ENCODE data around the gene ABTB2.

ABTB2 gene

DNA sequence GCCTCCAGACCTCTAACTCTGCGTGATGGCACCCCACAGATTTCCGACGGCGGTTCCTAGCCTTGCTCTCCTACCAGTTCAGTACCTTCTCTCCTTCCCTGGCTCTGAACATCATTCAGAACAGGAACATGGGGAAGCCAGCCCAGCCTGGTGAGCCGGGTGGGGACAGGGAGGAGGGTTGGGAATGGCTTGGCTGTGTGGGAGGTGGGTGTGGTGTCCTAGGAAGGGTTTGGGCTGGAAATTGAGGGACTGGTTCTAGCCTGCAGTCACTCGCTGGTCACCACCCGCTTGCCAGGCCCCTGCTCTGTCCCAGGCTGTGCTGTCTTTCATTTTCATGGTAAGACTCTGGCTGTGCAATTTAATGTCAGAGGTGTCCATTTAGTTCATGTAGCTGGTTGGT, 218.5 kb downstream of the ABTB2 start:
- in situ Hi-C loops (cut with MboI; ENCODE audit: low sequenced_read_pairs) = no loop called here

DNA sequence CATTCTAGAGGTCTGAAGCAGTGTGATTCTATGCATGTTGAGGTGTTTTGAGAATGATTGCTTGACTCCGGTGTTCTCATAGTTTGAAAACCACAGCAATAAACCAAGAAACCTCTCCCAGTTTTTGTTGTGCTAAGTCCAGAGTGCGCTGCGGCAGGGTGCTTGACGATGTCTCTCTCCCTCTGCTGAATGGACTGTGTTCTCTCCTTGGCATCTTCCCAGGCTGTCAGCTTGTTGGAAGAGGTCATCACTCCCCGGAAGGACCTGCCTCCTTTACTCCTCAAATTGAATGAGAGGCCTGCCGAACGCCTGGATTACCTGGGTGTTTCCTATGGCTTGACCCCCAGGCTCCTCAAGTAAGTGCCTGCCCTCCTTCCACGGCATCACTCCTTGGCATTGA, 221.4 kb downstream of the ABTB2 start:
- in situ Hi-C loops (cut with MboI; ENCODE audit: low sequenced_read_pairs) = no loop called here

DNA sequence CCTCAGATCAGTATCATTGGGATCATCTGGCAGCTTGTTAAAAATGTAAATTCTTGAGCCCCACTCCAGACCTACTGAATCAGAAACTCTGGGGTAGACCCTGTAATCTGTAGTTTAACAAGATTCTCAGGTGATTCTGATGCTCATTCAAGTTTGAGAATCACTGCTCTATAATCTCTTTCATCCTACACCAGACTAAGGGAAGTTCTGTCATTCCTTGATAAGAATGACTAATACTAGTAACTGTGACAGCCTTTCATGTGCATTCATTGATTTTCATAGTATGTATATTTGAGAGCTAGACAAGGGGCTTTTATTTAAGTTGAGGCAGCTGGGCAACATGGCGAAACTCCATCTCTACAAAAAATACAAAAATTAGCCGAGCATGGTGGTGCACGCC, 222.4 kb downstream of the ABTB2 start:
- in situ Hi-C loops (cut with MboI; ENCODE audit: low sequenced_read_pairs) = no loop called here

DNA sequence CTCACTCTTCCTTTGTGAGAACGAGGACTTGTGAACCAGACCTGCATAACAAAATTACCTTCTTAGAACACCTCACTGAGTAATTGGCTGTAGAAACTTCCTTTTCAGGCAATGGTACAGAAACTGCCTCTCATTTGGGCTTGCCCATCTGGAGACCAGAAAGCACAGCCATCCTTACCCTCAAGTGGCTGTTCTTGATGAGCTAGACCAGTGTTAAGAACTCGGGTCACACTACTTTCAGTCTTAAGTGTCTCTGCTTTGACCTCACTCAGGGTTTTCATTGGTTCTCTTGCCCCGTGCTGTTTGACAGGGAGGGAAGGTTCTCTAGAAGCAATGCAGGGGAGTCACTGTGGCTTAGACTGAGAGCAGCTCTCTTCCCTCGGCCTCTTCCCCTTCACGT, 223.0 kb downstream of the ABTB2 start:
- in situ Hi-C loops (cut with MboI; ENCODE audit: low sequenced_read_pairs) = no loop called here

DNA sequence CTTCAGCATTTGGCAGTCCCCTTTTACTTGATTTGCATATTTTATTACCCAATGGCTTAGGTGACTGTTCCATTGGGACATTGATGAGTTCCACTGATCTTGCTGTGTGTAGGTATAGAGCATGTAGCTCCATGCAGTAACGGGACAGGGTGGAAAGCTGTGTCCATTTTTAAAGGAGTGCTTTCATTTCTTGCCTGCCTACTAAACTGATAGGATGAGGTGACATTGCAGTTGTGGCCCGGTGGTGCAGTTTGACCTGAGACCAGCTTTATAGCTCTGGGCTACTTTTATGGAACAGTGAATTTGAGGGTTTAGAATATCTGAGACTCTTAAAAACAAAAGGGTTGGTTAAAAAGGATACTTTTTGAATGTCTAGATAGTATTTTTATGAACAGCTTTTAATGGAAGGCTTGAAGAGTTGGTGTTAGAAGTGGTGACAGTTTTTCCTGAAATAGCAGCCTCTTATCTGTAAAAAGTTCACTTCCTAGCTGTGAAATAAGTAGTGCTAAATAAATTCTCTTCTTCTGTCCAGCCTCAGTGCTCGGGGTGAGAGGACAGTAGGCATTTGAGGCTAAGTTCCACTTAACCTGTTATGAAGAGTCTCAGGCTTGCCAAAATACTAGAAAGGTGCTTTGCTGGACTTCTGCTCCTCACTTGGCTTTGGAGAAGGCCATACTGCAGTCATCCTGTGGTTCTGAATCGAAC, 225.4 kb downstream of the ABTB2 start:
- in situ Hi-C loops (cut with MboI; ENCODE audit: low sequenced_read_pairs) = no loop called here

DNA sequence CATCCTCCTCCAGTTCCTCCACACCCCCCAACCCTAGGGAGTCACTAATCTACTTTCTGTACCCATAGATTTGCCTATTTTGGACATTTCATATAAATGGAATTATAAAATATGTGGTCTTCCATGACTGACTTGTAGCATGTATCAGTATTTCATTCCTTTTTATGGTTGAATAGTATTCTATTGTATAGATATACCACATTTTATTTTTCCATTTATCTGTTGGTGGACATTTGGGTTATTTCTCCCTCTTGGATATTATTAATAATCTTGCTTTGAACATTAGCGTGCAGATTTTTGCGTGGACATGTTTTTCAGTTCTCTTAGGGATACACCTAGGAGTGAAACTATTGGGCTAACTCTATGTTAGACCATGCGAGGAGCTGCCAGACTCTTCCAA, 229.0 kb downstream of the ABTB2 start:
- in situ Hi-C loops (cut with MboI; ENCODE audit: low sequenced_read_pairs) = no loop called here

DNA sequence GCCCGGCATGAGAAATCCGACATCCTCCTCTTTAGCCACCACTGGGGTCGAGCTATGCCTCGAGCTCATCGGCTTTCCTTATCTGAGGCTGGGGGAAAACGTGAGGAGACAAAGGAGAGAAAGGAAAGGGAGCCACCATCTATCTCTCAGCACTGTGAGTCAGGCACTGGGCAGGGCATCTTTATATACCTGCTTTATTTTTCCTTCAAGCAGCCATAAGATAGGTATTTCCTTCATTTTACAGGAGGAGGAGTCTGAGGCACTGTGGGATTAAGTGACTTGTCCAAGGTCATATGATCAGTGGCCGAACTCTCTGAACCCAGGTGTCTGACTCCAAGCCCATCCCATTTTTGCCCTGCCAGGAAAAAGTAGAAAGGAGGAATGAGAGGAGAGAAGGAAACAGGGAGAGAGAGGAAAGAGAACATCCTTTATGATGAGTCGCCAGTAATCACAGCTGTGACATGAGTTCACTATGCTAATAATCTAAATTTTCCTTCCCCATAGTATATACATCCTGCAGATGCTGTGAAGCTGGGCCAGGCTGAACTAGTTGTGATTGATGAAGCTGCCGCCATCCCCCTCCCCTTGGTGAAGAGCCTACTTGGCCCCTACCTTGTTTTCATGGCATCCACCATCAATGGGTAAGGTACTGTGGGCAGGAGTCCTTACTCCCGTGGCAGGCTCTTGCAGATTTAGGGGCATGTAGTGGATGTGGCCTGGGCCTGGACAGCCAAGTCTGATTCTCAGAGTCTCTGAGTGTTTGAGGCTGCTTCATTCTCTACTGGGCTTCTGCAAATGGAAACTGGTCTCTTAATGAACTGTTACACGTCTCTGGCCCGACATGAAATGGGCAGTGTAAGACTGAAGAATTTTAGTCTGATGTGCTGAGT, 230.6 kb downstream of the ABTB2 start:
- in situ Hi-C loops (cut with MboI; ENCODE audit: low sequenced_read_pairs) = no loop called here

DNA sequence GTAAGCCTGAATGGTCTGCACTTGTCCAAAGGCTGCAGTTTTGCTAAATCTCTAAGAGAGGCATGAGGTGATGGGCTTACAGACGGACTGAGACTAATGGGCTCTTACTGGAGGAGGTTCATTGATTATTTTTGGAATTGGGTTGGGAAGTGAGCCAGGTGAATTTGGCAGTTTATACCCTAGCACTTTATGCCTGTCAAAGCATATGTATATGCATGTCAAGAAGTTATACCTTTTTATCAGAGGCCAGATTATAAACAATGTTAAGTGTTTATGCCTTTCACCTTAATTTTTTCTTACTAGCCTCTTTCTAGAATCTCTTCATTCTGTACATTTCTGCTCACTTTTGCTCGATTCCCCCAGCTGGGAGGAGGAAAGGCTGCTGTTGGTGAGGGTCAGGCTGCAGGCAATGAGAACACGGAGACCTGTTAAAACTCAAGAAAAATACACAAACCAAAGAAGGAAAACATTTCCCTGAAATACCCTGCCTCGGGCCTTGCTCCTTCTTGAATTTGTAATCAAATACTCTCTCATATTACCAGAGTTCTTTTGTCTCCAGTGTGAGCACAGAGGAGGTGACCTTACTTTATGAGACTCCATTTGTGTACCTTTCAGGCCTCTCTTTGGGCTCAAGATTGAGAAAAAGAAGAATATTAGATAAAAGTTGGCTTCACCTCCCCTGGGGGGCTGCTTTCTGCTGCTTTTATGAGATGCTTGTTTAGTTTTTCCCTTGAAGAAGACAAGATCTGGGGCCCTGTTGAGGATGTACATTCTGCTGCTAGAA, 232.7 kb downstream of the ABTB2 start:
- in situ Hi-C loops (cut with MboI; ENCODE audit: low sequenced_read_pairs) = no loop called here

DNA sequence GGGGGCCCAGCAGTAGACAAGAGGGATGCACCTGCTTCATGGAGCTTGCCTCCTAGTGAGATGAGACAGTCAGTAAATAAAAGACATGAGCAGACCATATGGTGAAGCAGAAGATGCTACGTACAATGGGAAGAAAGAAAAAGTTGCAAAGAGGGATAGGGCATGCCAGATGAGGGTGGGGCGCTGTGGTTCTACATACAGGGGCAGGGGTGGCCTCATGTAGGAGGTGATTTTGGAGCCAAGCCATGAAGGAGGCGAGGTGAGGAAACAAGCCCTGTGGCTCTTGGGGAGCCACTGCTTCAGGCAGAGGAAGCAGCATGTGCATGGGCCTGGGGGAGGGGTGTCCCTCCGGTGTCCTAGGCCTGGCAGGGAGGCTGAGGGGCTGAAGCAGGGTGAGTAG, 237.2 kb downstream of the ABTB2 start:
- in situ Hi-C loops (cut with MboI; ENCODE audit: low sequenced_read_pairs) = no loop called here

DNA sequence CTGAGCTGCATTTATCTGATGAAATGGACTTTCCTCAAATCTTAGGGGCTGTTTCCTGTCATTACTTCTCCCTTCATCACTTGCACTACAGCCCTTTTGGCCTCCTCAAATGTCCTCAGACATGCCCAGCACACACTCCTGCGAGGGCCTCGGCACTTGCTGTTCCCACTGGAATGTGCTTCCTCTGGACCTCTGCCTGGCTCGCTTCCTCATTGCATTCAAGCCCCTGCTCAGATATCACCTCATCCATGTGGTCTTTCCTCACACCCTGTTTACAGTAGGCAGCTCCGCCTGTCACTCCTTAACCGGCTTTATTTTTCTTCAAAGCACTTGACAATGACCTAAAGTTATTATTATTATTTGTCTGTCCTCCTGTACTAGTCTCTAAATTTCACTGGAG, 243.3 kb downstream of the ABTB2 start:
- in situ Hi-C loops (cut with MboI; ENCODE audit: low sequenced_read_pairs) = no loop called here

DNA sequence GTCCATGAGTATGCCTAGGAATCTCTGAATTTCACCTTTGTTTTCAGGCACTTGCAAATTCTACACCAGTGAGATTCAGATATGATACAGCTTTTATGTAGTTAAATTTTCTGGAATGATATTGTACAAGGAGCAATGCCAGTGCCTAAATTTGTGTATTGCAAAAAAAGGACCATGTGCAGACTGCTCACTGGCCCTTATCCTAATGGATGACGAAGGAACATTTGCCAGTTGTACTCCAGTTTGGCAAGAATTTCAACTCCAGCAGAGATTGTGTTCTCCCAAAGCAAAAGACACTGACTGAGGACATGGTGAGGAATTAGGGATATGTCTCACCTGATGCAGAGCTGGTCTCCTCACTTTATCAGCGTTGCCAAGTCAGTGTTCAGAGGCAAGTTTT, 243.8 kb downstream of the ABTB2 start:
- in situ Hi-C loops (cut with MboI; ENCODE audit: low sequenced_read_pairs) = no loop called here

DNA sequence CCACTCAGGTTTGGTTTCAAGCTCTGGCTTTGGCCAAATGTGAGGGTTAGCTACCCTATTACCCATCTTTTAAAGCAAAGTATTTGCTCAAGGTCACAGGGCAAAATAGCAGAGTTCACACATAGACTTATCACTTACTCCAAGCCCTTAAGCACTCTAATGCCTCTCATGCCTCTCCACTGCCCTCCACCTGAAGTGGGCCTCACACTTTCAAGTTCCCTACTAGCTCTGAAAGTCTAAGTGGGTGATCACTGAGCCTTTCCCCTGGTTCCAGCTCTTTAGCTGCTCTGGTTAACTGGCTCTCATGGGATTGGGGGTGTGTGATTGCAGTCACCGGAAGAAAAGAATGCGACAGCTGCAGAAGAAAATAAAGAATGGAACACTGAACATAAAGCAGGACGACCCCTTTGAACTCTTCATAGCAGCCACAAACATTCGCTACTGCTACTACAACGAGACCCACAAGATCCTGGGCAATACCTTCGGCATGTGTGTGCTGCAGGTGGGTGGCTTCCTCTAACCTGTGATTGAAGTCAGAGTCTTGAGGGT, 246.0 kb downstream of the ABTB2 start:
- in situ Hi-C loops (cut with MboI; ENCODE audit: low sequenced_read_pairs) = no loop called here

DNA sequence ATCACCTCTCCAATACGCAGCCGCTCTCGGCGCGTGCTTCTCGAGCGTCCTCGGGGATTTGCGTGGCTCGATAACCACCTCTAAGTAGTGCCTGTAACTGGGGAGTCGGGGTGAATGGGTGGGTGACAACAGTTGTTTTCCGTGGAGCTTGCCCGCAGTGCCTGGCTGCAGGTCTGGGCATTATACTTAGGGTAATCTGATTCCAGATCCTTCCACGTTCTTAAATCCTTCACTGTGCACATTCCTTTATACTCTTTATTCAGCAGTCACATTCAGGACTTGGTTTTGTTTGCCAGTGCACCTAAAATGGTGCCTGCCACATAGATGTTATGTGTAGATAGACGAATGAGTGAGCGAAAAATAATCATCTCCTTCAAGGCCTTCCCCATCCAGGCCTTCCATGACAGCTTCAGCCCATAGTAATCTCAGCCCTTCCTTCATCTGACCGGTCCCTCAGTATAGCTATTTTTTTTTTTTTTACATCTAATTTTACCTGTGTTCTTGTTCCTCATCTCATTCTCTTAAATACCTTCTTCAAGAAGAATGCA, 251.8 kb downstream of the ABTB2 start:
- in situ Hi-C loops (cut with MboI; ENCODE audit: low sequenced_read_pairs) = no loop called here

DNA sequence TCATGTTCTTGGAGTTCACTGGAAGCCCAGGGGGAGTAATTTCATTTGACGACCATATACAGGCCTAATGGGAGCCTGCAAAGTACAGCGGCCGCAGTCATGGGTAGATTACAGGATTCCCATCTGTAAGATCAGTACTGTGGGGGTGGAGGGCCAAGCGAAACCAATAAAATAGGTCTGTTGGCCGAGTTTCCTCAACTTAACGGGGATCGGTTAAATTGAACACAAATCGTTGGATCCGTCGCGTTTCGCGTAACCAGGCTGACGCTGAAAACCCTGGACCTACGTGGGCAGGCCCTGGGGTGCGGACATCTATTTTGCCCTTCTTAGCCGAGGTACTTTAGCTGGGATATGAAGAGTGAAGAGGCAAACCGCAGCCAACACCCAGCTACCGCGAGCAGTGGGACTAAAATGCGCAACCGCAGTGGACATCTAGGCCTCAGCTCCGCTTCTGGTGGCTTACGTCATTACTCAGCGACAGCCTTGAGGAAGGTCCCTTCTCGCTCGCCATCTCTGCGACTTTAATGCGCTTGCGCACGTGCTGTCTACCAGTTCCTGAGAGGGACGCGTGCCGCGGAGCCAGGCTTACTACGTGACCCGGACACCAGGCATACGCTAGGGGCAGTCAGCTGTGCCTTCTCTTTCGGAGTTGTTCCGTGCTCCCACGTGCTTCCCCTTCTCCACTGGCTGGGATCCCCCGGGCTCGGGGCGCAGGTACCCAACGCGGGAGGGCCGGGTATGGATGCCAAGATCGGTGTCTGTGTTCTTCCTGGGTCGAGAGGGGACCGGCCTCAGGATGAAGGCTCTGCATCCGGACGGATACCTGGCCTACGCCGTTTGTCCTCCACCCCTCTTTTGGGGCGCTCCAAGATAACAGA, 252.5 kb downstream of the ABTB2 start, which contains the start of gene NAT10:
TSS of gene NAT10 (plus strand) at position 551 of the 878 bp plus-strand sequence. CDS start 2,597 bp downstream, outside the sequence.
- in situ Hi-C loops (cut with MboI; ENCODE audit: low sequenced_read_pairs) = no loop called here

DNA sequence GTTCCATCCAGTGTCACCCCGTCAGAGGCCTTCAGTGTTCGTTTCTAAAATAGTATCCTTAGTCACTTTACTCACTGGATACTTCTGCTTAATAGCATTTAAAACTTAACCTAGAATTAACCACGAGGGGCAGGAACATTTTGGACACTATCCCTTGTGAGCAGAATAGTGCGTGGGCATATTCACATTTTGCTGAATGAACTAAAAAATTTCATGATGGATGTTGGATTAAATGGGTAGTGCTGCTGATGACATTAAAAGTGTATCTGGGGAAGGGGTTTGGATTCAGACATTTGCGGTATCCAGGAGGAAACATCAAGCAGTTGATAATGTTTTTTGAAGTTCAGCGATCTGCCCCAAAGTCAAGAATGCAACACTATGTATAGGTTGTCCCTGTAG, 253.1 kb downstream of the ABTB2 start:
- in situ Hi-C loops (cut with MboI; ENCODE audit: low sequenced_read_pairs) = no loop called here
